Hematopoietic multipotent progenitor cell treated with erythropoietin and hydrocortisone succinate and interleukin-3 and kit ligand, for 6 days (in vitro differentiated cells): ENCODE data around the gene REM1.
A peak's percentile ranks its signal among the peaks of the same experiment; 100 is the strongest.

ENCODE experiments used
- DNase-seq: peaks from one replicate; pipeline ENCODE4 v3.0.0-alpha.2; 2015

REM1 gene

GRCh38 chr20:31523361-31524283, 48.5 kb downstream of the REM1 start:
- peak; percentile 56 for DNase-seq

DNA sequence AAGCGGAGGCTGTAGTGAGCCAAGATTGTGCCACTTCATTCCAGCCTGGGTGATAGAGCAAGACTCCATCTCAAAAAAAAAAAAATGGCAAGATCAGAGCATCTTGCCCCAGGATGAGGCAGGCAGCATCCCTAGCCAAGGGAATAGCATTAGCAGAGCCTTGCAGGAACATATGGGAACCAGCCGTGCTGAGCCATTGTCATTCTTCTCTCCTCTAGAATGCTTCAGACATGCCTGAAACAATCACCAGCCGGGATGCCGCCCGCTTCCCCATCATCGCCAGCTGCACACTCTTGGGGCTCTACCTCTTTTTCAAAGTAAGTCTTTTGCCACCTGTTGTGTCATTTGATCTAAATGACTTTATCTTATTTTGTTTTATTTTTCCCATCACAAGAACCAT, 52.2 kb downstream of the REM1 start:
- no peak for DNase-seq
